Coronary artery (tissue), 2 donors: Measurements from ENCODE around the gene ZBTB14.

Experiments
- DNase-seq: peaks from one replicate; pipeline ENCODE4 v3.0.0-alpha.2; 2017; ENCODE audit warnings: low spot score
- H3K27ac ChIP-seq, 2 donors: fragments of 200-600 bp; sonication (generic); one replicate each; pipeline ENCODE4 v1.5.1; 2016 to 2019
- H3K4me3 ChIP-seq: fragments of 200-600 bp; sonication (generic); 2 replicates; pipeline ENCODE4 v1.5.1; 2016; ENCODE audit warnings: mild to moderate bottlenecking, moderate library complexity
- CTCF ChIP-seq: fragments of 200-600 bp; sonication (generic); IDR thresholded peaks from one replicate; pipeline ENCODE4 v1.5.1; 2019; ENCODE audit warnings: antibody characterized with exemption

The ZBTB14 gene

GRCh38 chr18:5239447-5239846 lies 56.1 kb downstream of the ZBTB14 start:
- H3K4me3 ChIP-seq, result peak overlapping the region; percentile 90
- no peak for TF ChIP-seq CTCF
- H3K27ac ChIP-seq, result no peak overlapping the region
- DNase-seq, result no peak
